Right lobe of liver (tissue), 4 donors: ENCODE measurements around the gene FMN2.

Experiments
- POLR2A ChIP-seq: fragments of 450-650 bp; IDR thresholded peaks from one replicate; pipeline ENCODE4 v1.6.1; 2017; ENCODE audit warnings: antibody characterized with exemption, mild to moderate bottlenecking
- TF ChIP-seq, protein P1 (sequence below), 4 donors: fragments of 200-600 bp in 3 of 4; fragments of 450-650 bp in 1 of 4; IDR thresholded peaks; one replicate each; pipeline versions ENCODE4 v1.5.1 to v1.8.0; 2016 to 2022; ENCODE audit warnings: antibody characterized with exemption in 4 of 4, mild to moderate bottlenecking in 2 of 4
- donor health status: DM: no; HTN: no; CAD: no.
- donor health status: DM: no; HTN: no; CAD: no.
- donor health status: DM: no; HTN: yes; CAD: no.

DNA sequence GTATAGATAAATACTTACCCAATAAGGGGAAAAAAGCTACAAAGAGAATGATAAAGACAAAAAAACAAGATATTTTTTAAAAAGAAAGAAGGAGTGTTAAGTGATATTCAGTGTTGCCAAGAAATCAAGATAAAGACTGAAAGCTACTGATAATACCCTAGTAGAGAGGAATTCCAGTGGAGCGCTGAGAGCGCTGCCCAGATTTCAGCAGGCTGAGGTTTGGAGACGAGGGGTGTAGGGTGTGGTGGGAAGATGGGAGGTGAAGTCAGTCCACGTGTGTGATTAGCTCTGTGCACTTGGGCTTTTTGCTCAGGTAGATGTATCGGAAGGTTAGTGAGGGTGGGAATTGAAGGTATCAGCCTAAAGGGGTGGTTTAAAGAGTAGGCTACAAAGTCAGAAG lies 47.8 kb downstream of the FMN2 start:
- TF ChIP-seq, protein P1, sequence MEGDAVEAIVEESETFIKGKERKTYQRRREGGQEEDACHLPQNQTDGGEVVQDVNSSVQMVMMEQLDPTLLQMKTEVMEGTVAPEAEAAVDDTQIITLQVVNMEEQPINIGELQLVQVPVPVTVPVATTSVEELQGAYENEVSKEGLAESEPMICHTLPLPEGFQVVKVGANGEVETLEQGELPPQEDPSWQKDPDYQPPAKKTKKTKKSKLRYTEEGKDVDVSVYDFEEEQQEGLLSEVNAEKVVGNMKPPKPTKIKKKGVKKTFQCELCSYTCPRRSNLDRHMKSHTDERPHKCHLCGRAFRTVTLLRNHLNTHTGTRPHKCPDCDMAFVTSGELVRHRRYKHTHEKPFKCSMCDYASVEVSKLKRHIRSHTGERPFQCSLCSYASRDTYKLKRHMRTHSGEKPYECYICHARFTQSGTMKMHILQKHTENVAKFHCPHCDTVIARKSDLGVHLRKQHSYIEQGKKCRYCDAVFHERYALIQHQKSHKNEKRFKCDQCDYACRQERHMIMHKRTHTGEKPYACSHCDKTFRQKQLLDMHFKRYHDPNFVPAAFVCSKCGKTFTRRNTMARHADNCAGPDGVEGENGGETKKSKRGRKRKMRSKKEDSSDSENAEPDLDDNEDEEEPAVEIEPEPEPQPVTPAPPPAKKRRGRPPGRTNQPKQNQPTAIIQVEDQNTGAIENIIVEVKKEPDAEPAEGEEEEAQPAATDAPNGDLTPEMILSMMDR (IDR thresholded peaks at IDR 0.05), result no peak
- TF ChIP-seq POLR2A, result no peak
